ENCODE results near the gene CALHM6. TPM values are rescaled to one million over a fixed set of nuclear protein-coding genes. Genes with fewer than 3 reads are reported as not detected.

CALHM6 gene
- 1 to 10 TPM; 1.6 to 9.5 (median 5.3) TPM for total RNA-seq

- ATAC-seq (ENCODE audit: low FRiP score) (no peak), DNase-seq (ENCODE audit: low spot score) (no peak)
- TF ChIP-seq CTCF (IDR thresholded peaks at IDR 0.05): no peak
These were observed at the start of gene CALHM6 for GRCh38 chr6:116461331-116461931. Gene CALHM6 (plus strand): TSS chr6:116461375. CDS start chr6:116461930, 555 bp downstream.

GRCh38 chr6:116412270-116412669 lies 48.9 kb upstream of the CALHM6 start:
- TF ChIP-seq CTCF (IDR thresholded peaks at IDR 0.05): no peak
- ATAC-seq (ENCODE audit: low FRiP score): peak; percentile 60

GRCh38 chr6:116413357-116413756 lies 47.8 kb upstream of the CALHM6 start:
- ATAC-seq (ENCODE audit: low FRiP score) (no peak), DNase-seq (ENCODE audit: low spot score) (no peak)
- no peak for TF ChIP-seq CTCF (IDR thresholded peaks at IDR 0.05)

More at GRCh38 chr6:116412270-116412669, 48.9 kb upstream of the CALHM6 start:
- DNase-seq (ENCODE audit: low spot score): no peak

GRCh38 chr6:116417661-116418060 lies 43.5 kb upstream of the CALHM6 start:
- no peak for ATAC-seq (ENCODE audit: low FRiP score)
- TF ChIP-seq CTCF (IDR thresholded peaks at IDR 0.05): no peak
- DNase-seq (ENCODE audit: low spot score): no peak

- peak; percentile 52 for ATAC-seq (ENCODE audit: low FRiP score)
- no peak for DNase-seq (ENCODE audit: low spot score)
- TF ChIP-seq CTCF (IDR thresholded peaks at IDR 0.05): no peak
These were observed 41.9 kb upstream of the CALHM6 start for GRCh38 chr6:116419069-116419786.

GRCh38 chr6:116420341-116420740 lies 40.8 kb upstream of the CALHM6 start:
- TF ChIP-seq CTCF (IDR thresholded peaks at IDR 0.05): no peak
- DNase-seq (ENCODE audit: low spot score) (no peak), ATAC-seq (ENCODE audit: low FRiP score) (no peak)

GRCh38 chr6:116422238-116422637 lies 38.9 kb upstream of the CALHM6 start:
- TF ChIP-seq CTCF (IDR thresholded peaks at IDR 0.05): no peak
- no peak for DNase-seq (ENCODE audit: low spot score)
- ATAC-seq (ENCODE audit: low FRiP score): no peak

Measured in omental fat pad (tissue), 4 donors.